ENCODE data around the gene AIRE. TPM values are rescaled to one million over a fixed set of nuclear protein-coding genes. Genes with fewer than 3 reads are reported as not detected.

The AIRE gene
- not detected in 2 replicates for total RNA-seq

GRCh38 chr21:44285138-44285992 lies at the start of gene AIRE:
Gene AIRE (plus strand): TSS chr21:44285876. CDS start chr21:44286007, 131 bp downstream.

GRCh38 chr21:44240842-44241241 lies 44.8 kb upstream of the AIRE start, which contains the start of gene ICOSLG:
Gene ICOSLG (minus strand): TSS chr21:44240943. CDS start chr21:44240817, 126 bp downstream.

DNA sequence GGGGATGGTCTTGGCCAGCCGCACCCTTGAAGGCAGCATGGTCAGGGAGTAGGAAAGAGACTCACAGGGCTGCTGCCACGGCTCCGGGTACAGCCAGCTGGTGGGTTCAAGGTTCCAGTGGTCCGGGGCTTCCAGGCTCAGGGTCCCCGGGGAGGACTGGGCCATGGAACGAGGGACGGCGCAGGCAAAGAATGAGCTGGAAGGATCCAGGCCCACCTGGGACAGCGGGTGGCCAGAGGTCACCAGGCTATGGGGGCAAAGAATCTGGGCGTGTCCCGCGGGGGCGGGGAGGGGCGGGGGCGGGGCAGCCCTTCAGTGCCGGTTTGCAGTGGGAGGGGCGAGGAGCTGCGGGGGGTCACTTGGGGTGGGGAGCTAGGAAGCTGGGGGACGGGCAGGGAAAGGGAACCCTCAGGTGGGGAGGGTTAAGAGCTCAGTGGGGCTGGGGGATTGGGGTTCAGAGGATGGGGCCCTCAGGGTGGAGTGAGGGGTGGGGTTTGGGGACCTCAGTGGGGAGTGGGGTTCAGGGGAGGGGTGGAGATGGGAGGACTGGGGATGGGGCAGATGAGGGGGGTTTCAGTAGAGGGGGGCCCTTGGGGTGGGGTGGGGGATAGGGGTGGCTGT lies 23.9 kb upstream of the AIRE start, which contains the start of gene DNMT3L:
Gene DNMT3L, minus strand, starts transcription at position 223 of the 621 bp plus-strand sequence. CDS start 638 bp downstream, outside the sequence.

DNA sequence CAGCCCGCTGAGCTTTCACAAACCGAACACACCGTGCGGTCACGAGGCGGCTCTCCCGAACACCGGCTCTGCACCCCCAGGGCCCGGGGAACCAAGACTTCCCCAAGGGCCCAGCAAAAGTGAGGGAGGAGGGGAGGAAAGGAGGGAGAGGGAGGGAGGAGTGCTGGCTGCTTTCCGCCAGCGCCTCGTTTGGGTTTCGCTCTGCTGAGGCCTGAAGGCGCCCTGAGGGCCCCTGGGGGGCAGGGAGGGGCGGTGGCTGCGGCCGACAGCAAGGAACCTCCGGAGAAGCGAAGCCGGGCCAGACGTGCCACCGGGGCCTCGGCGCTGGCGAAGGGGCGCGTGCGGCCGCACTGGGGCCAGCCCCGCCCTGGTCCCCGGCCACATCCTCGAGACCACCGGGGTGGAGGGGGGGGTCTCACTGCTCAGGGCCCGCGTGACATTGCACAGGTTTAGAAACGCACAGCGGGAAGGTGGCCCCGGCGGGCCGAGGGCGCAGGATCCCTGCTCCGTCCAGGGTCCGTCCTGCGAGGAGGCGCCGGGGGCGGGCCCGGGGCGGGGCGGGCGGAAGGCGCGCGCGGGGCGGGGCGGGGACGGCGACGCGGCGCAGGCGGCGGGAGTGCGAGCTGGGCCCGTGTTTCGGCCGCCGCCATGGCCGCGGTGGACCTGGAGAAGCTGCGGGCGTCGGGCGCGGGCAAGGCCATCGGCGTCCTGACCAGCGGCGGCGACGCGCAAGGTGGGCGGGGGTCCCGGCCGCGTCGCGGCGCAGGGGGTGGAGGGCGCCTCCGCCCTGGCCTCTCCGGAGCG lies 14.0 kb downstream of the AIRE start, which contains the start of gene PFKL:
Gene PFKL, plus strand, starts transcription at position 596 of the 804 bp plus-strand sequence. Its CDS starts 53 bp downstream, at position 649.

DNA sequence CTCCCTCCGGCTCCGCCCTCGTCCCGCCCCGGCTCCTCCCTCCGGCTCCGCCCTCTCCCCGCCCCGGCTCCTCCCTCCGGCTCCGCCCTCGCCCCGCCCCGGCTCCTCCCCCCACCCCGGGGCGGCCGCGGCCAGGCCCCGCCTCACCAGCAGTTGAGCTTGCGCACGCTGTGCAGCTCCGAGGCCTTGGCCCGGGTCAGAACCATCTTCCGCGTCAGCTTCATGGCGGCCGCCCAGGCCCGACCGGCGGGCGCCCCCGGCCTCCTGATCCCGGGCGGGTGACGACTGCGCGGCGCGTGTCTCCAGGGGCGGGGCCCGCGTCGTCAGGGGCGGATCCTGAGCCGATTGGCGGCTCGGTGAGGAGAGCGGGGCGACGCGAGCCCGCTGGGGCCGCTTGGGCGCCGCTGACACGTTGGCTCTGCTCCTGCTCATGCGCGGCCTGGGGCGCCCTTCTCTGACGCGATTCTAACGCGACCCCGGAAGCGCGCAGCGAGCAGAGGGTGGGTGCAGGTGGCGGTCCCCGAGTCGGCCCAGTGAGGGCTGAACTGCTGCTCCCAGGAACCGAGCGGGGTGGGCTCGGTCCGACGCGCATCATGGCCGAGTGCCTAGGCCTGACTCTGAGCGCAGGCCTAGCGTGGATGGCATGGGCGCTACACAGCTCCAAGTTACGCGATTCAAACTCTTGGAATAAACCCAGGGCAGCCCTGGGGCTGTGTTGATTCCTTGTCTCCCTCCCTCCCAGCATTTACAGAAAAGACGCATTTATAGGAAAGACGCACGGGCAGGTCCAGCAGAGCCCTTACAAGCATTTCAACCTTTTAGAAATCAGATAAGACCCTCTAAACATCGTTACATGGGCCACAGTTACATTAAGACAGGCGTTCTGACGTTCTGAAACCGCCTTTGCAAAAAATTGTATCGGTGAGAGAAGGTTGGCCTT lies 53.6 kb downstream of the AIRE start, which contains the start of gene CFAP410:
Gene CFAP410, minus strand, starts transcription at position 420 of the 940 bp plus-strand sequence. Its CDS starts 196 bp downstream, at position 224.

Other genes starting within 250 kb of the AIRE start
- 16.7 and 21.3 TPM in 2 replicates for gene PWP2, start 178.5 kb upstream of the AIRE start, total RNA-seq
- 22.9 and 25.4 TPM in 2 replicates for gene GATD3, start 152.2 kb upstream of the AIRE start, total RNA-seq
- gene ICOSLG, start 44.9 kb upstream of the AIRE start, total RNA-seq = not detected in 2 replicates
- gene DNMT3L, start 24.0 kb upstream of the AIRE start, total RNA-seq = not detected in 2 replicates
- 152 and 159 TPM in 2 replicates for gene PFKL, start 14.2 kb downstream of the AIRE start, total RNA-seq
- 17.0 and 18.3 TPM in 2 replicates for gene CFAP410, start 53.5 kb downstream of the AIRE start, total RNA-seq
- gene TRPM2, start 67.7 kb downstream of the AIRE start, total RNA-seq = not detected in 2 replicates
- gene LRRC3, start 169.6 kb downstream of the AIRE start, total RNA-seq = 0.18 and 0.29 TPM in 2 replicates